Urinary bladder (tissue), 4 donors: ENCODE measurements around the gene TMSB15B. TPM values are rescaled to one million over a fixed set of nuclear protein-coding genes. Genes with fewer than 3 reads are reported as not detected.
"Not testable (repeated sequence)": the region's sequence is repeated elsewhere in the genome, so short reads cannot be mapped to it uniquely, and the experiment has no call there.

Experiments
- DNase-seq: peaks from one replicate; pipeline ENCODE4 v3.0.0-alpha.2; 2015; ENCODE audit errors: extremely low spot score
- H3K27ac ChIP-seq: one replicate; pipeline ENCODE4 v1.5.1; 2013; ENCODE audit warnings: low read depth, mild to moderate bottlenecking, moderate library complexity
- H3K36me3 ChIP-seq: one replicate; pipeline ENCODE4 v1.6.1; 2013; ENCODE audit warnings: mild to moderate bottlenecking, moderate library complexity; ENCODE audit not compliant: insufficient read depth
- H3K4me1 ChIP-seq: one replicate; pipeline ENCODE4 v1.6.1; 2013; ENCODE audit warnings: mild to moderate bottlenecking, moderate library complexity; ENCODE audit not compliant: insufficient read depth
- H3K4me3 ChIP-seq: one replicate; pipeline ENCODE4 v1.5.1; 2013; ENCODE audit warnings: low read depth, low read length
- WGBS: extraction: QIAGEN DNeasy Blood & Tissue Kit; methylation state at CpG from one replicate; pipeline ENCODE4 v1.1.7; 2013; 5-methylcytosine and 5-hydroxymethylcytosine counted together
- polyA plus RNA-seq: library from polyadenylated mRNA; stranded (reverse); fragments of 200-250 nt; gene quantifications from one replicate; pipeline ENCODE4 v1.2.3, GENCODE V29; 2013
- total RNA-seq: library from RNA; depleted of rRNA; stranded (reverse); fragments of >200 nt; gene quantifications from one replicate; pipeline ENCODE4 v1.2.3, GENCODE V29; 2014
- donor health status: healthy with polysubstance abuse.
- donor health status: healthy.

Gene TMSB15B
- total RNA-seq = 18.6 TPM
- polyA plus RNA-seq = 9.3 TPM

GRCh38 chrX:103962411-103963278, at the start of gene TMSB15B:
TSS of gene TMSB15B (plus strand) at chrX:103962627.
- H3K4me3 ChIP-seq, DNase-seq, H3K4me1 ChIP-seq, H3K27ac ChIP-seq, H3K36me3 ChIP-seq: not testable (repeated sequence)
- WGBS = no CpG with 5 or more reads among the region's 55 CpGs

DNA sequence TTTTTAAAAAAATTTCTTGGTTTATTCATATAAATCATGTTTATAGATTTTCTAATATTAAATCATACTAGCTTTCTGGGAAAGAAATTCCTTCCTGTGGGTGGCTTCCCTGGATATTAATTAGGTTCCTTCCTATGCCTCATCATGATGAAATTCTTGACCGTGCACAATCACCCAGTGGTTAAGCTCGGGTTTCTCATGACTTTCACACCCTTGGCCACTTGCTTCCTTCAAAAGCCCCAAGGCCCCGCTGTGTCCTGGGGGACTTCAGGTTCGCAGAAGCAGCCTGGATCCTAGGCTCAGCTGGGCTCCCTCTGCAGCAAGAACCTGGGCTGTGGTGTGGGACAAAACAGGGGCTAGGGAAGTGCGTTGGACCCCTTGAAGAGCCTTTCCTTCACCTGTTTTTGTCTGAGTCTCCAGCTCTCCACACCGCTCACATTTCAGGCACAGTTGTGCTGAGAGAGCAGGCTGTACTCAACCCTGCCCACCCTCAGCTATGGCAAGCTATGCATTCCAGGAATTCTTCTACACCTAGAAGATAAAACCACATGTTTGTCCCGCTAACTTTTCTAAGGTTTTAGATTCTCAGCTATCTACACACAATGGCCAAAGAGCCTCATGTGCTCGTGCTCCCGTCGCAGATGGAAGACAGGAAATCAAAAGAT, 48.9 kb upstream of the TMSB15B start:
- Histone ChIP-seq H3K4me1 (no peaks in the 10 kb centered on the region), H3K4me3 (no peak overlapping the region), H3K36me3 (no peaks in the 10 kb centered on the region), H3K27ac (no peak overlapping the region)
- DNase-seq = no peak
- 88% methylated on average over 10 of the region's 10 CpGs for WGBS

DNA sequence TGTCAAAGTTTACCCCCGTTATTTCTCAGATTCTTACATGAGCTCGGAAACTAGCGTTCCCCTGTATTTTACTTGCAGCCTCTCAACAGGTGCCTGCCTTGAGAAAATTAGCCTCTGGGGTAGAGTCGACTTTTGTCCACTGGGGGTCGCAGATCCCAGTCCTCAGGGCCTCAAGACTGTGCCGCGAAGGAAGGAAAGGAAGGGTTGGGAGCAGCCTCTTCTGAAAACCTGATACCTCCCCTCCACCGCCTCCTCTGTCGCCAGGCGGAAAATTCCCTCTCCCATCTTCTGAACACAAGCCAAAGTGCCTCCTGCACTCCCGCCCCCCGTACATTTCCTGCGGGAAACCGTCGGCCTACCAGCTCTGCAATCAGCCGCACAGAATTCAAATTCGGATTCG, 44.4 kb upstream of the TMSB15B start:
- DNase-seq = peak; percentile 7
- no peak overlapping the region for H3K27ac ChIP-seq
- H3K4me3 ChIP-seq = peak overlapping the region; percentile 58
- H3K4me1 ChIP-seq = no peaks in the 10 kb centered on the region
- WGBS = 2% methylated on average over 18 of the region's 18 CpGs
- no peaks in the 10 kb centered on the region for H3K36me3 ChIP-seq

DNA sequence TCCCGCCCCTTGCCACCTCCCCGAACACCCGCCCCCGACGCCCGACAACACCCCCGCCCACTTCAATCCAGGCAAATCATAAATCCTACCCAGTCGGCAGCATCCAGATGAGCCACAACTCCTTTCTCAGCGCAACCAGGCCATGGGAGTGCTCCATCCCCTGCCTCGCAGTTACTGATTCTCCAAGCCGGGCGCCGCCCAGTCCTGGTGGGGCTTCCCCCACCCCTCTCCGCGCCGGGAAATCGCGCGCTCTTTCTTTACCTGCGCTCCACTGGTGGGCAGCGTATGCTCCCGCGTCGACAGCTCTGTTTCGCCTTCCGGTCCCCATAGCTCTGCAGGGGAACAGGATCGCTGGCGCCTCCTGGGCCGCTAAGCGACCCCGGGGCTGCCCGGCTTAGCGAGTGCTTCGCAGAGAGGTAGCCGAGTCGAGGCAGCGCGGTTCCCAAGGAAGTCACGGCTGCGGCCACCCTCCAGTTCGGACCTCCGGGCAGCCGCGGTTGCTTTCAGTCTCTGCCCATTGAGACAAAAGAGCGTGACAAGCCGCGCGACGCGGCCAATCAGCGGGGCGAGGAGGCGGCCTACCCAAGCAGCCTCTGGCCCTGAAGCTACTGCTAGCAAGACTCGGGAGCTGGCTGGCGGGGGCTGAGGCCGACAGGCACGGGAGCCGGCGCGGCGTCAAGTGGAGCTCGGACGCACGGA, 43.7 kb upstream of the TMSB15B start:
- WGBS = under 1% methylated on average over 63 of the region's 64 CpGs
- H3K4me1 ChIP-seq = no peaks in the 10 kb centered on the region
- no peaks in the 10 kb centered on the region for H3K36me3 ChIP-seq
- DNase-seq = peak; percentile 1
- H3K27ac ChIP-seq = peak overlapping the region; percentile 66
- peak overlapping the region; percentile 58 for H3K4me3 ChIP-seq

DNA sequence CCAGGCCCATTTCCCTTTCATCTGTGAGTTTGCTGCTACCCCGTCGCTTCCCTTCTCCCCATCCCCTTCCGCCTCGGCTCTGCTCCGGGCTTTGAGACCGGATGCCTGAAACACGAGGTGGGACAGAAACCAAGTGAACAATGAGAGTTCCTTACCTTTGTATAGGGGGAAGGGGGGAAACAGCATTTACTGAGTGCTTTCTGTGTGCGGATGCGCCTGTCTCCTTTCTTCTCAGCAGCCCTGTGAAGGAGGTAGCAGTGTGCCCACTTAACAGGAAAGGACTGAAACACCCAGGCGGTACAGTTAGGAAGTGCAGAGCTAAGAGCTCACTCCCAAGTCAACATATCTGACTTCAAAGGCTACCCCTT, 43.2 kb upstream of the TMSB15B start:
- no peaks in the 10 kb centered on the region for H3K36me3 ChIP-seq
- no peaks in the 10 kb centered on the region for H3K4me1 ChIP-seq
- peak overlapping the region; percentile 66 for H3K27ac ChIP-seq
- peak; percentile 10 for DNase-seq
- WGBS = under 1% methylated on average over 10 of the region's 10 CpGs
- H3K4me3 ChIP-seq = peak overlapping the region; percentile 58

DNA sequence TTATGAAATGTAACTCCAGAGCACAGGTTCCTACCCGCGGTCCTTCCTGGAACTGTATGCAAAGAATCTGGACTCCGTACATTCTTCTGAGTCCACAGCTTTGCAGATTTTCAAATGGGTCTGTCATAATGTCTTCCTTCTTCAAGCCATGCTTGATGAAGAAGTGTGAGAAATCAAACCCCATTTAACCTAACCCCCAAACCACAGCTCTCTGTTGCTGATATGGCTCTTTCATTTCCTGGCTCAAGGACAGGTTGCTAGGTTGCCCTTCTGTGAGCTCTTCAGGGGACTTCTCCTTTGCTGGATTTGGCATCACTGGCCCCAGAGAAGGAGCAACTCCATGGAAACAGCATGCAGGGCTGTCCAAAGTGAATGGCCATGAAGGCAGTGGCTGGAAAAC, 41.9 kb upstream of the TMSB15B start:
- H3K36me3 ChIP-seq = not testable (repeated sequence)

DNA sequence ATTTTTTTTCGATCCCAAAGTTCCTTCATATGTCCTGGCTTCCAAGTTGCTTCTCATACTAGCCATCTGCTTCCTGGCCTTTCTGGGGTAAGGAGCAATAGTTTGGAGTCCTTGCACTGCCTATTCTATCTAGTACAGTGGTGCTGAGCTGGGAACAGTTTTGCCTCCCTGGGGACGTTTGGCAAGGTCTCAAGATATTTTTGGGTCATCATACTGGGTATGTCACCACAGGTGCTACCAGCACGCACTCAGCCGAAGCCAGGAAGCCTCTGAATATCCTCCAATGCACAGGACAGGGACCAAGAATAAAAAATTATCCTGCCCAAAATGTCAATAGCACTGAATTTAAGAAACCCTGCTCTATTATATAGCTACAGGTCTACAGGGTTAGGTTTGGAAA, 35.4 kb upstream of the TMSB15B start:
- no peak for DNase-seq
- no peak overlapping the region for H3K27ac ChIP-seq
- WGBS = 84% methylated on average over 4 of the region's 4 CpGs
- no peaks in the 10 kb centered on the region for H3K4me1 ChIP-seq
- no peaks in the 10 kb centered on the region for H3K36me3 ChIP-seq
- no peak overlapping the region for H3K4me3 ChIP-seq

More for the DNA sequence above, 41.9 kb upstream of the TMSB15B start:
- WGBS = 84% methylated on average over 3 of the region's 3 CpGs
- H3K4me1 ChIP-seq, H3K27ac ChIP-seq, H3K4me3 ChIP-seq, DNase-seq: not testable (repeated sequence)

DNA sequence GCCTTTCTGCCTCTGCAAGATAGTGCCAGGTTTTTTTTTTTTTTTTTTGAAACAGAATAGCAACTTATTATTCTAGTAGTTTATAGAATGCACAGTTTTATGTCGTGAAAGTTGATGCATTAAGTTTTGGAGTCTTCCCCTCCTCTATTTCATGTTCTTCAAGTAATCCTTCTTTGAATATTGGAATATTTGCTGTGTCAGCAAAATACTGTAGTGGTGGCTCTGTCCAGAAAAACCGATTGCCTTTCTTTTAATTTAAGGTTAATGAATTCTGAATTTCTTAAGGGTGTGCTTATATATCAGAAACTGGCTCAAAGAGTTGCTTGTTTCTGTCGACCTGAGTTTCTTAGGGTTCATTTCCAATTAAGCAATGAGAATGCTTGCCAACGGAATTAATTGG, 34.8 kb upstream of the TMSB15B start:
- no peak for DNase-seq
- WGBS = 85% methylated on average over 4 of the region's 4 CpGs
- Histone ChIP-seq H3K4me1 (no peaks in the 10 kb centered on the region), H3K27ac (no peak overlapping the region), H3K36me3 (no peaks in the 10 kb centered on the region), H3K4me3 (no peak overlapping the region)

GRCh38 chrX:103932133-103932532, 30.3 kb upstream of the TMSB15B start:
- H3K4me3 ChIP-seq = no peak overlapping the region
- H3K4me1 ChIP-seq = no peaks in the 10 kb centered on the region
- WGBS = 87% methylated on average over 4 of the region's 4 CpGs
- no peak for DNase-seq
- H3K36me3 ChIP-seq = no peaks in the 10 kb centered on the region
- H3K27ac ChIP-seq = no peak overlapping the region

GRCh38 chrX:103940257-103940656, 22.2 kb upstream of the TMSB15B start:
- H3K4me1 ChIP-seq, H3K27ac ChIP-seq, H3K36me3 ChIP-seq, DNase-seq, H3K4me3 ChIP-seq: not testable (repeated sequence)
- 81% methylated on average over 6 of the region's 6 CpGs for WGBS

GRCh38 chrX:103941201-103941975, 21.0 kb upstream of the TMSB15B start:
- H3K4me1 ChIP-seq = no peaks in the 10 kb centered on the region
- DNase-seq = no peak
- 15% methylated on average over 3 of the region's 3 CpGs for WGBS

DNA sequence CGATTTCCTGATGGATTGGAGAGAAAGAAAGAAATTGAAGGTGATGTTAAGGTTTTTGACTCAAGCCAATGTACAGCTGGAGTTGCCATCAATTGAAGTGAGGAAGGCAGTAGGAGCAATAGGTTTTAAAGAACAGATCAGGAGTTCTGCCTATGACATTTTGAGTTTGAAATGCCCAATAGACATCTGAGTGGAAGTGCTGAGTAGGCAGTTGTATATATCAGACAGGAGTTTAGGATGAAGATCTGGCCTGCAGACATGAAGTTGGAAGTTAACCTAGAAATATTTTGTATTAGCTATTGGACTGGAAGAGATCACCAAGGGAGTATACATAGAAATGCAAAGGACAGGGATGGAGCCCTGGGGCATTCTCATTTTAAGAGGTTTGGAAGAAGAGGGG, 12.9 kb upstream of the TMSB15B start:
- 95% methylated on average over 1 of the region's 1 CpG for WGBS
- H3K27ac ChIP-seq = no peak overlapping the region
- no peak overlapping the region for H3K4me3 ChIP-seq
- H3K36me3 ChIP-seq = no peaks in the 10 kb centered on the region
- no peak for DNase-seq
- no peaks in the 10 kb centered on the region for H3K4me1 ChIP-seq

More at GRCh38 chrX:103941201-103941975, 21.0 kb upstream of the TMSB15B start:
- no peak overlapping the region for H3K27ac ChIP-seq
- H3K4me3 ChIP-seq = no peak overlapping the region
- no peaks in the 10 kb centered on the region for H3K36me3 ChIP-seq

DNA sequence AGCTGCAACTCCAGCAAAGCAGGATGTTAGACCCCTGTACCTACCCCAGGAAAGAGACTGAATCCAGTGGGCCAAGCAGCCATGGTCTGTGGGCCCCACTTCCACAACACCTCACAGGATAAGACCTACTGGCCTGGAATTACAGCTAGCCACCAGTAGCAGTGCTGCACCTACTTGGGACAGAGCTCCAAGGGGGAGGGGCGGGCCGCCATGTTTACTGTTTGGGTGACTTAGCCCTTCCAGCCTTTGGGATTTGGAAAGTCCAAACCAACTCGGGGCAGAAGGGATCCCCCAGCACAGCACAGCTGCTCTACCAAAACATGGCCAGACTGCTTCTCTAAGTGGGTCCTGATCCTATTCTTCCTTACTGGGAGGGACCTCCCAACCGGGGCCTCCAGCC, 9.1 kb upstream of the TMSB15B start:
- no peaks in the 10 kb centered on the region for H3K4me1 ChIP-seq
- H3K36me3 ChIP-seq = no peaks in the 10 kb centered on the region
- H3K4me3 ChIP-seq = no peak overlapping the region
- 92% methylated on average over 4 of the region's 4 CpGs for WGBS
- H3K27ac ChIP-seq = no peak overlapping the region
- DNase-seq = no peak
